Sigmoid colon (tissue), 7 donors: ENCODE data around the gene IKZF1. TPM values are rescaled to one million over a fixed set of nuclear protein-coding genes. Genes with fewer than 3 reads are reported as not detected.

ENCODE experiments used
- DNase-seq: peaks from one replicate; pipeline ENCODE4 v3.0.0-alpha.2; 2019
- H3K27ac ChIP-seq, 4 donors: fragments of 200-600 bp; sonication (generic); one replicate each; pipeline ENCODE4 v1.5.1; 2016 to 2019; ENCODE audit warnings: mild to moderate bottlenecking in 1 of 4
- H3K27me3 ChIP-seq, 3 donors: fragments of 200-600 bp; sonication (generic); one replicate each; pipeline ENCODE4 v1.5.1; 2019; ENCODE audit warnings: mild to moderate bottlenecking in 1 of 3
- H3K36me3 ChIP-seq, 4 donors: fragments of 200-600 bp; sonication (generic); one replicate each; pipeline ENCODE4 v1.5.1; 2016 to 2019
- H3K4me1 ChIP-seq, 4 donors: fragments of 200-600 bp; sonication (generic); one replicate each; pipeline ENCODE4 v1.5.1; 2017 to 2019
- H3K4me3 ChIP-seq, 4 donors: fragments of 200-600 bp; sonication (generic); one replicate each; pipeline ENCODE4 v1.5.1; 2017 to 2019; ENCODE audit warnings: mild to moderate bottlenecking in 2 of 4, moderate library complexity in 1 of 4
- H3K9me3 ChIP-seq, 4 donors: fragments of 200-600 bp in 3 of 4; sonication (generic) in 3 of 4; one replicate each; pipeline versions ENCODE4 v1.5.1 to v1.6.1; 2013 to 2019
- CTCF ChIP-seq, 4 experiments: fragments of 450-650 bp in 3 of 4; fragments of 200-600 bp in 1 of 4; IDR thresholded peaks; one replicate each; pipeline ENCODE4 v1.5.1; 2016 to 2019; ENCODE audit warnings: antibody characterized with exemption in 4 of 4, mild to moderate bottlenecking in 3 of 4, moderate library complexity in 2 of 4
- EP300 ChIP-seq, 4 donors: sonication (generic); formaldehyde crosslinking; IDR thresholded peaks; one replicate each; pipeline ENCODE4 v1.6.1; 2017; ENCODE audit warnings: antibody characterized with exemption in 4 of 4
- POLR2A ChIP-seq, 2 donors: fragments of 450-650 bp; IDR thresholded peaks; one replicate each; pipeline ENCODE4 v1.6.1; 2016; ENCODE audit warnings: antibody characterized with exemption in 2 of 2, mild to moderate bottlenecking in 2 of 2, moderate library complexity in 2 of 2
- POLR2AphosphoS5 ChIP-seq, 4 donors: sonication (generic); formaldehyde crosslinking; IDR thresholded peaks; one replicate each; pipeline ENCODE4 v1.6.1; 2017; ENCODE audit warnings: antibody characterized with exemption in 4 of 4
- WGBS, 2 donors: extraction: QIAGEN DNeasy Blood & Tissue Kit; methylation state at CpG; one replicate each; pipeline ENCODE4 v1.1.7; 2013; 5-methylcytosine and 5-hydroxymethylcytosine counted together
- intact Hi-C: fragments of 100-400 bp; cut with DNase I; formaldehyde crosslinking; loops from one replicate; pipeline ENCODE4 v1.15.1; 2023
- polyA plus RNA-seq, 3 donors: library from polyadenylated mRNA; stranded (reverse); fragments of 200-250 nt; gene quantifications; one replicate each; pipeline ENCODE4 v1.2.3, GENCODE V29; 2013
- total RNA-seq, 4 donors: library from RNA; depleted of rRNA; stranded (reverse); fragments of >200 nt; gene quantifications; one replicate each; pipeline ENCODE4 v1.1.0, GENCODE V29; 2016
- donor health status: healthy with polysubstance abuse.
- donor health status: Bipolar disorder and iron deficiency.
- donor health status: healthy.

IKZF1 gene
- total and polyA plus RNA-seq, 7 donors: 1.8 to 29.9 (median 6.4) TPM

- Histone ChIP-seq H3K27ac (no peak overlapping the region), H3K9me3 (no peaks in the 10 kb centered on the region), H3K4me1 (no peaks in the 10 kb centered on the region), H3K4me3 (no peak overlapping the region), H3K36me3 (no peaks in the 10 kb centered on the region), H3K27me3 (no peaks in the 10 kb centered on the region)
- no peak for DNase-seq
- no peak for TF ChIP-seq CTCF (IDR thresholded peaks at IDR 0.05)
- no peak for TF ChIP-seq POLR2A (IDR thresholded peaks at IDR 0.05)
- TF ChIP-seq EP300 (IDR thresholded peaks at IDR 0.05): no peak
- TF ChIP-seq POLR2AphosphoS5 (IDR thresholded peaks at IDR 0.05): no peak
- 42 to 43% methylated on average over 3 of the region's 3 CpGs for WGBS, 2 donors
- intact Hi-C loops: no loop called here
Measured at GRCh38 chr7:50264908-50265307, 39.6 kb upstream of the IKZF1 start.

DNA sequence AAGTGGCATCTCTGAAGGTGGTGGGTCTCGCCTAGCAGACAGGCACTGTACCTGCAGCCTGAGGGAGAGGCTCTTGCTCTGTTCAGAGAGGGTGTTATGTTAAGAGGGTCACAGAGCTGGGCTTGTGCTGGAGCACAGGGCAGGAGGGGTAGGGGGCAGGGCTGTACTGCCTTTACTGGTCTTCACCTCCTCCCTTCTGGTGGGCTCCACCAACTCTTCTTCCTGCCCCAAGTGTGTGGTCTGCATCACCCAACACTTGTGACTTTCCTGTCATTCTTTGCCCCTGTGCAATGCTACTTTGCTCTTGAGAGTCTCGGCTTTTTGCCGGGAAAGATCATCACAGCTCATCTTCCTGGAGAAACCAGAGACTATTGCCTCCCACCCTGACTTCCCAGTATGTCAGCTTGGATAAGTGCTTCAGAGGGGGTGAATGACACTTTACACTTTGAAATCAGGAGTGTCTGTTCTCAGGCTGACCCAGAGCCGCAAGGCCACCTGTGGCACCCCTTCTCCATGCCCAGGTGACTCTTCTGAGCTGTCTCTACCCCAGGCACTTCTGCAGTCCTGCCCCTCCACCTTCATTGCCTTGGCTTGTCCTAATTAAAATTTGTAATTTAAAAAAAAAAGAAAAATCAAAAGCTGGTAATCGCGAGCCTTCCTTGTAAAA, 38.4 kb upstream of the IKZF1 start:
- Histone ChIP-seq H3K4me3 (no peak overlapping the region), H3K27me3 (no peaks in the 10 kb centered on the region), H3K27ac (no peak overlapping the region), H3K36me3 (no peaks in the 10 kb centered on the region), H3K9me3 (no peaks in the 10 kb centered on the region), H3K4me1 (no peaks in the 10 kb centered on the region)
- DNase-seq: no peak
- 52 to 74% methylated on average over 6 of the region's 6 CpGs for WGBS, 2 donors
- intact Hi-C loops: no loop called here
- TF ChIP-seq POLR2A (IDR thresholded peaks at IDR 0.05): no peak
- TF ChIP-seq EP300 (IDR thresholded peaks at IDR 0.05): no peak
- TF ChIP-seq CTCF (IDR thresholded peaks at IDR 0.05): no peak
- TF ChIP-seq POLR2AphosphoS5 (IDR thresholded peaks at IDR 0.05): no peak

GRCh38 chr7:50266635-50267386, 37.7 kb upstream of the IKZF1 start:
- Histone ChIP-seq H3K9me3 (no peaks in the 10 kb centered on the region), H3K4me1 (no peaks in the 10 kb centered on the region), H3K4me3 (no peak overlapping the region), H3K27me3 (no peaks in the 10 kb centered on the region), H3K27ac (no peak overlapping the region), H3K36me3 (no peaks in the 10 kb centered on the region)
- 24 to 29% methylated on average over 11 of the region's 11 CpGs for WGBS, 2 donors
- no peak for TF ChIP-seq EP300 (IDR thresholded peaks at IDR 0.05)
- TF ChIP-seq CTCF (IDR thresholded peaks at IDR 0.05): no peak
- no peak for TF ChIP-seq POLR2AphosphoS5 (IDR thresholded peaks at IDR 0.05)
- TF ChIP-seq POLR2A (IDR thresholded peaks at IDR 0.05): no peak
- intact Hi-C loops: no loop called here
- no peak for DNase-seq

- intact Hi-C loops: no loop called here
- H3K27me3 ChIP-seq: no peaks in the 10 kb centered on the region
- H3K27ac ChIP-seq: no peak overlapping the region
- no peaks in the 10 kb centered on the region for H3K4me1 ChIP-seq
- no peaks in the 10 kb centered on the region for H3K9me3 ChIP-seq
- no peak for DNase-seq
- H3K4me3 ChIP-seq: no peak overlapping the region
- TF ChIP-seq POLR2AphosphoS5 (IDR thresholded peaks at IDR 0.05): no peak
- no peak for TF ChIP-seq POLR2A (IDR thresholded peaks at IDR 0.05)
- no peak for TF ChIP-seq EP300 (IDR thresholded peaks at IDR 0.05)
- no peak for TF ChIP-seq CTCF (IDR thresholded peaks at IDR 0.05)
- WGBS, 2 donors: 34 to 53% methylated on average over 2 of the region's 2 CpGs
- H3K36me3 ChIP-seq: no peaks in the 10 kb centered on the region
Measured at GRCh38 chr7:50267525-50268041, 36.9 kb upstream of the IKZF1 start.
